ENCODE results near the gene ATP6V0D1. TPM values are rescaled to one million over a fixed set of nuclear protein-coding genes. Genes with fewer than 3 reads are reported as not detected.

The ATP6V0D1 gene
- total RNA-seq, 6 experiments from 2014 or later, result 102 to 130 (median 118) TPM

- no peak overlapping the region for H3K4me3 Mint-ChIP-seq
- H3K27ac Mint-ChIP-seq, result 0 out of 2 replicates have a peak overlapping the region, but pooled peaks have one; percentile 3
- TF ChIP-seq CTCF (IDR thresholded peaks at IDR 0.05), result no peak
- H3K36me3 Mint-ChIP-seq (ENCODE audit: low read depth), result no peaks in the 10 kb centered on the region
- DNase-seq, result no peak
- H3K9me3 Mint-ChIP-seq, result no peaks in the 10 kb centered on the region
- H3K27me3 Mint-ChIP-seq (ENCODE audit: insufficient read depth), result no peaks in the 10 kb centered on the region; the same call in 1 of the 2 replicates
- H3K4me1 Mint-ChIP-seq (ENCODE audit: low read depth), result peaks cover 38% of the 10 kb centered on the region
These were observed 9.1 kb downstream of the ATP6V0D1 start for GRCh38 chr16:67471758-67472384.

GRCh38 chr16:67470359-67470758 lies 10.6 kb downstream of the ATP6V0D1 start:
- H3K27me3 Mint-ChIP-seq (ENCODE audit: insufficient read depth), result no peaks in the 10 kb centered on the region; the same call in 1 of the 2 replicates
- no peak for DNase-seq
- TF ChIP-seq CTCF (IDR thresholded peaks at IDR 0.05), result no peak
- no peak overlapping the region for H3K27ac Mint-ChIP-seq
- no peaks in the 10 kb centered on the region for H3K36me3 Mint-ChIP-seq (ENCODE audit: low read depth)
- no peaks in the 10 kb centered on the region for H3K9me3 Mint-ChIP-seq
- no peak overlapping the region for H3K4me3 Mint-ChIP-seq
- H3K4me1 Mint-ChIP-seq (ENCODE audit: low read depth), result peaks cover 34% of the 10 kb centered on the region

GRCh38 chr16:67468731-67469130 lies 12.2 kb downstream of the ATP6V0D1 start:
- no peaks in the 10 kb centered on the region for H3K9me3 Mint-ChIP-seq
- H3K27ac Mint-ChIP-seq, result no peak overlapping the region
- peaks cover 31% of the 10 kb centered on the region for H3K4me1 Mint-ChIP-seq (ENCODE audit: low read depth)

GRCh38 chr16:67466581-67466980 lies 14.4 kb downstream of the ATP6V0D1 start:
- DNase-seq, result no peak
- H3K27ac Mint-ChIP-seq, result no peak overlapping the region
- H3K9me3 Mint-ChIP-seq, result no peaks in the 10 kb centered on the region
- H3K4me1 Mint-ChIP-seq (ENCODE audit: low read depth), result peaks cover 30% of the 10 kb centered on the region
- no peaks in the 10 kb centered on the region for H3K36me3 Mint-ChIP-seq (ENCODE audit: low read depth)
- TF ChIP-seq CTCF (IDR thresholded peaks at IDR 0.05), result no peak
- no peaks in the 10 kb centered on the region; the same call in 1 of the 2 replicates for H3K27me3 Mint-ChIP-seq (ENCODE audit: insufficient read depth)
- H3K4me3 Mint-ChIP-seq, result no peak overlapping the region

More at GRCh38 chr16:67468731-67469130, 12.2 kb downstream of the ATP6V0D1 start:
- DNase-seq, result no peak
- H3K27me3 Mint-ChIP-seq (ENCODE audit: insufficient read depth), result no peaks in the 10 kb centered on the region; the same call in 1 of the 2 replicates
- no peak for TF ChIP-seq CTCF (IDR thresholded peaks at IDR 0.05)
- H3K4me3 Mint-ChIP-seq, result no peak overlapping the region
- no peaks in the 10 kb centered on the region for H3K36me3 Mint-ChIP-seq (ENCODE audit: low read depth)

GRCh38 chr16:67464565-67464964 lies 16.4 kb downstream of the ATP6V0D1 start:
- no peaks in the 10 kb centered on the region; the same call in 1 of the 2 replicates for H3K27me3 Mint-ChIP-seq (ENCODE audit: insufficient read depth)
- H3K4me3 Mint-ChIP-seq, result no peak overlapping the region
- no peak for TF ChIP-seq CTCF (IDR thresholded peaks at IDR 0.05)
- peaks cover 29% of the 10 kb centered on the region for H3K4me1 Mint-ChIP-seq (ENCODE audit: low read depth)
- no peak overlapping the region for H3K27ac Mint-ChIP-seq
- no peak for DNase-seq
- H3K9me3 Mint-ChIP-seq, result no peaks in the 10 kb centered on the region
- H3K36me3 Mint-ChIP-seq (ENCODE audit: low read depth), result no peaks in the 10 kb centered on the region
